ENCODE results near the gene PTP4A1.
"Not testable (repeated sequence)": the region's sequence is repeated elsewhere in the genome, so short reads cannot be mapped to it uniquely, and the experiment has no call there.

The PTP4A1 gene

DNA sequence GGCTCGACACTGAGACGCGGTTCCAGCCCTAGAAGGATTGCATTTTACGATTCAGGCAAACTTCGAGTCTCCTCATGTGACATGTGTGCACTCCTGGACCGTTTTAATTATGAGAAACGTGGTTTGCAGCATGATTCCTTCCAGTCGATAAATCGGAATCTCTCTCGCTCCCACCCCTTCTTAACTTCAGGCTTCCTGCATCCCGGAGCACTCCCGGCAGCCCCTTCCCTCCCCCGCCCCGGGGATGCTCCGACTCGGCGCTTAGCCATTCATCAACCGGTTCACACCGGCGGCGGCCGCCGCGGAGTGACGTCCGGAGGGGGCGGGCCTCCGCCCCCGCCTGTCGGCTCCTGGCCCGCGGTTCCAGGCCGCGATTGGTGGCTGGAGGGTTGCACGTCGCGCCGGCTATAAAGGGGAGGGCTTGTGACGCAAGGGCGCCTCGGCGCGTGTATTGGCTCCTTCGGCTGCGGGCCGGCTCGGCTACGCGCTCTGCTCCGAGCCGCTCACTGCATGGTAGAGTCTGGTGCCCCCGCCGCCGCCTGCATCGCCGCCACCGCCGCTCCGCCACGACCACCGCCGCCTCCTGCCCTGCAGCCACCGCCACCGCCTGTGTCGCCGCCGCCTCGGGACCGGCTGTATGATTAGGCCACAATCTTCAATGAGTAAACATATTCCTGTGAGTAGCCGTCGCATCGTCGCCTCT is at the start of gene PTP4A1, which contains the start of gene LOC128125822:
PTP4A1 (plus strand) TSS at position 437 of the 703 bp plus-strand sequence. CDS start 4,401 bp downstream, outside the sequence.
LOC128125822 (plus strand) TSS at position 437 of the 703 bp plus-strand sequence.
- TF ChIP-seq, protein P1, sequence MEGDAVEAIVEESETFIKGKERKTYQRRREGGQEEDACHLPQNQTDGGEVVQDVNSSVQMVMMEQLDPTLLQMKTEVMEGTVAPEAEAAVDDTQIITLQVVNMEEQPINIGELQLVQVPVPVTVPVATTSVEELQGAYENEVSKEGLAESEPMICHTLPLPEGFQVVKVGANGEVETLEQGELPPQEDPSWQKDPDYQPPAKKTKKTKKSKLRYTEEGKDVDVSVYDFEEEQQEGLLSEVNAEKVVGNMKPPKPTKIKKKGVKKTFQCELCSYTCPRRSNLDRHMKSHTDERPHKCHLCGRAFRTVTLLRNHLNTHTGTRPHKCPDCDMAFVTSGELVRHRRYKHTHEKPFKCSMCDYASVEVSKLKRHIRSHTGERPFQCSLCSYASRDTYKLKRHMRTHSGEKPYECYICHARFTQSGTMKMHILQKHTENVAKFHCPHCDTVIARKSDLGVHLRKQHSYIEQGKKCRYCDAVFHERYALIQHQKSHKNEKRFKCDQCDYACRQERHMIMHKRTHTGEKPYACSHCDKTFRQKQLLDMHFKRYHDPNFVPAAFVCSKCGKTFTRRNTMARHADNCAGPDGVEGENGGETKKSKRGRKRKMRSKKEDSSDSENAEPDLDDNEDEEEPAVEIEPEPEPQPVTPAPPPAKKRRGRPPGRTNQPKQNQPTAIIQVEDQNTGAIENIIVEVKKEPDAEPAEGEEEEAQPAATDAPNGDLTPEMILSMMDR (conservative IDR thresholded peaks at IDR 0.05; ENCODE audit: low read depth, low read length): no peak
- peak; percentile 99 for DNase-seq (ENCODE audit: low read depth)

DNA sequence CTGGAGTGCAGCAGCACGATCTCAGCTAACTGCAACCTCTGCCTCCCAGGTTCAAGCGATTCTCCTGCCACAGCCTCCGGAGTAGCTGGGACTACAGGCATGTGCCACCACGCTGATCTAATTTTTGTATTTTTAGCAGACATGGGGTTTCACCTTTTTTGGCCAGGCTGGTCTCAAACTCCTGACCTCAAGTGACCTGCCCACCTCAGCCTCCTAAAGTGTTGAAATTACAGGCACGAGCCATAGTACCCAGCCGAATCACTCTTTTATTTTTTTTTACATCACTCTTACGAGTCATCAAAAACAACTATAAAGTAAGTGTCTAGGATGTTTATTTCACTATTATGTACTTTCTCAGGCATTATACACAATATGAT is 49.4 kb upstream of the PTP4A1 start:
- DNase-seq (ENCODE audit: low read depth); H3K4me3 ChIP-seq (ENCODE audit: low read depth, low read length): not testable (repeated sequence)

More for the DNA sequence above, at the start of gene PTP4A1, which contains the start of gene LOC128125822:
- peak within 1 kb of the TSS; percentile 75 for H3K4me3 ChIP-seq (ENCODE audit: low read depth, low read length)

DNA sequence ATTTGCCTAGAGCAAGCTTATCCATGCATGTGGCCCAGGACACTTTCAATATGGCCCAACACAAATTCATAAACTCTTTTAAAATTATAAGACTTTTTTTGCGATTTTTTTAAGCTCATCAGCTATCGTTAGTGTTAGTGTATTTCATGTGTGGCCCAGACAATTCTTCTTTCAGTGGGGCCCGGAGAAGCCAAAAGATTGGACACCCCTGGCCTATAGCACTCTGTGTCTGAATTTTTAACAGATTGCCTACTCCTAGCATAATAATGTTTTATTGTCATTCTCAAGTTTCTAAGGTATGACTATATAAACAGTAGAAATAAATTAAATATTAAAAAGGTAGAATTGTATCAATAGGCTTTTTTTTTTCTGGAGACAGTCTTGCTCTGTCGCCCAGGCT is 48.6 kb upstream of the PTP4A1 start:
- no peak for DNase-seq (ENCODE audit: low read depth)
- H3K4me3 ChIP-seq (ENCODE audit: low read depth, low read length): no peak overlapping the region
- TF ChIP-seq, protein P1 (conservative IDR thresholded peaks at IDR 0.05; ENCODE audit: low read depth, low read length): no peak

- no peak for DNase-seq (ENCODE audit: low read depth)
These were observed 46.9 kb upstream of the PTP4A1 start for GRCh38 chr6:63525186-63525878.

GRCh38 chr6:63526931-63527330 is 45.3 kb upstream of the PTP4A1 start:
- no peak for DNase-seq (ENCODE audit: low read depth)
- H3K4me3 ChIP-seq (ENCODE audit: low read depth, low read length): no peak overlapping the region
- TF ChIP-seq, protein P1 (conservative IDR thresholded peaks at IDR 0.05; ENCODE audit: low read depth, low read length): no peak

More at GRCh38 chr6:63525186-63525878, 46.9 kb upstream of the PTP4A1 start:
- TF ChIP-seq, protein P1 (conservative IDR thresholded peaks at IDR 0.05; ENCODE audit: low read depth, low read length): no peak
- H3K4me3 ChIP-seq (ENCODE audit: low read depth, low read length): no peak overlapping the region

GRCh38 chr6:63527658-63528514 is 44.4 kb upstream of the PTP4A1 start:
- TF ChIP-seq, protein P1 (conservative IDR thresholded peaks at IDR 0.05; ENCODE audit: low read depth, low read length): no peak
- H3K4me3 ChIP-seq (ENCODE audit: low read depth, low read length): no peak overlapping the region
- peak; percentile 99 for DNase-seq (ENCODE audit: low read depth)

DNA sequence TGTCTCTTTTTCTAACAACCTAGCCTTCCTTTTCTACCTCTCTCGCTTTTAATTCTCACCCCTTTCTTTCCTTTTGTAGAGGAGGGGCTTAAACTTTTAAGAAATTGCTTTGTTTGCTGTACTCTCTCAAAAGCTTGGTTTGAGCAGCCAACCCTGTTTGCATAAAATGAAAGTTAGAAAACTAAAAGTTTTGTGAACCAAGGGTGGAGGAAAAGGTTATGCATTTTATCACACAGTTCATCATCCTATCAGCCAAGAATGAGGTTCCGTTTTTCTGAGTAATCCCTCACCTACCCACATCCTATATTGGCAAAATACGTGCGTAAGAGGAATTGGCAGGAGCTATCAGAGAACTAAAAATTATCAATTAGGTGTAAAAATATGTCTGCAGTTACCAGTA is 42.8 kb upstream of the PTP4A1 start:
- TF ChIP-seq, protein P1 (conservative IDR thresholded peaks at IDR 0.05; ENCODE audit: low read depth, low read length): no peak
- H3K4me3 ChIP-seq (ENCODE audit: low read depth, low read length): no peak overlapping the region
- DNase-seq (ENCODE audit: low read depth): no peak

Data from choroid plexus epithelial cell (primary cell).